Islet of Langerhans (tissue), 1 donor: Measurements from ENCODE around the gene C5AR1.

ENCODE experiments used
- FAIRE-seq: peaks from one replicate; lab custom pipeline; 2011; peaks lifted over from hg19 to GRCh38; lab: Jason Lieb, UNC

Gene C5AR1

GRCh38 chr19:47370045-47370611, 60.5 kb downstream of the C5AR1 start:
- FAIRE-seq = no peak

GRCh38 chr19:47371261-47371660, 61.6 kb downstream of the C5AR1 start:
- FAIRE-seq = no peak
